Measurements from ENCODE around the gene GARIN3.

- TF ChIP-seq ZNF138 (tag by site-specific recombination; IDR thresholded peaks at IDR 0.05; ENCODE audit: borderline replicate concordance) = no peak
- no peak for TF ChIP-seq HOXD13 (CRISPR knock-in tag; IDR thresholded peaks at IDR 0.05; ENCODE audit: borderline replicate concordance)
- TF ChIP-seq ZNF302 (tag by site-specific recombination; IDR thresholded peaks at IDR 0.05; ENCODE audit: low read depth) = no peak
- TF ChIP-seq ZNF274 (IDR thresholded peaks at IDR 0.05; ENCODE audit: low read length) = no peak
- TF ChIP-seq ZNF274 (tag by site-specific recombination; IDR thresholded peaks at IDR 0.05; ENCODE audit: borderline replicate concordance) = no peak
- TF ChIP-seq HOXC10 (CRISPR knock-in tag; IDR thresholded peaks at IDR 0.05) = no peak
- no peak for TF ChIP-seq ZNF114 (tag by site-specific recombination; IDR thresholded peaks at IDR 0.05)
- TF ChIP-seq ZBTB10 (tag by site-specific recombination; IDR thresholded peaks at IDR 0.05) = no peak
Measured at GRCh38 chr5:157172403-157172802, 6.3 kb upstream of the GARIN3 start.

All from HEK293 (cell line).